HG03520 (cell line): ENCODE results near the gene SSMEM1.
"Not testable (repeated sequence)": the region's sequence is repeated elsewhere in the genome, so short reads cannot be mapped to it uniquely, and the experiment has no call there.

Experiments used
- ATAC-seq: cut with Tn5 transposase; IDR thresholded peaks from one replicate; pipeline ENCODE4 v1.9.1; 2021; ENCODE audit warnings: mild to moderate bottlenecking, moderate library complexity; ENCODE audit not compliant: unreplicated experiment

SSMEM1 gene

GRCh38 chr7:130207642-130208041 lies at the start of gene SSMEM1:
SSMEM1 (plus strand) TSS chr7:130207860; CDS start chr7:130207911, 51 bp downstream.
- no peak for ATAC-seq

GRCh38 chr7:130160023-130160422 lies 47.6 kb upstream of the SSMEM1 start:
- ATAC-seq: no peak

- ATAC-seq: no peak
Measured at GRCh38 chr7:130160455-130160854, 47.2 kb upstream of the SSMEM1 start.

- no peak for ATAC-seq
Measured at GRCh38 chr7:130162196-130162595, 45.5 kb upstream of the SSMEM1 start.

GRCh38 chr7:130174237-130174959 lies 33.3 kb upstream of the SSMEM1 start:
- no peak for ATAC-seq

- no peak for ATAC-seq
Measured at GRCh38 chr7:130178251-130178650, 29.4 kb upstream of the SSMEM1 start.

GRCh38 chr7:130179631-130180030 lies 28.0 kb upstream of the SSMEM1 start:
- ATAC-seq: no peak

- no peak for ATAC-seq
Measured at GRCh38 chr7:130180571-130181262, 26.9 kb upstream of the SSMEM1 start.

- no peak for ATAC-seq
Measured at GRCh38 chr7:130181263-130181605, 26.4 kb upstream of the SSMEM1 start.

- peak; percentile 77 for ATAC-seq
Measured at GRCh38 chr7:130182990-130183389, 24.7 kb upstream of the SSMEM1 start.

GRCh38 chr7:130184349-130184748 lies 23.3 kb upstream of the SSMEM1 start:
- ATAC-seq: not testable (repeated sequence)

DNA sequence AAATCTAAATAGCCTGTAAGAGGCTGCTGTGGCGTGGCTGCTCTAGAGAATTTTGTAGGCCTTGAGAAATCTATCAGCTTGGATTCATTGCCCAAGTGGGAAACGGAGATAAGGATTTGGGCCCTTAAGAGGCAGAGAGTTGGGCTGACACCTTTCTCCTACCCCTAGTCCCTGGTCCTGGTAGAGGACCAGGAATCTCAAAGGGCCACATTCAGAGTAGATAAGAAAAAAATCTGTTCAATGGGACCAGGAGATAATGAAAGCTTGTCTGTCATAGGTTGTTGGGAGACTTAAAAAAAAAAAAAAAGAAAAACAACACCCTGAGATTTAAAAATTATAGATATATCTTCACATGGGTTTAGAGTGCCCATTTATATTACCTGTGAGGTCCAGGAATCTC lies 20.3 kb upstream of the SSMEM1 start:
- ATAC-seq: no peak

DNA sequence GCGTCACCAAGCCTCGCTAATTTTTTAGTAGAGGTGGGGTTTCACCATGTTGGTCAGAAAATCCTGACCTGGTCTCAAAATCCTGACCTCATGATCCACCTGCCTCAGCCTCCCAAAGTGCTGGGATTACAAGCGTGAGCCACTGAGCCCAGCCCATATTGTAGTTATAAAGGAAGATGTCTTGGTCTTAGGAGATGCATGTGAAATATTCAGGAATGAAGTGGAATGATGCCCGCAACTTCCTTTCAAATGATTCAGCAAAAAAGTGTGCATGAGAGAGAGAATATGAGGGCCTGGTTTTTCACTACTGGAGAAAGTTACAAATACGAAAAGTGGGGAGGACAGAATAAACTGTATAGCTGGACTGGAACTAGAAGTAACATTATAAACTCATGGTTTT lies 18.3 kb upstream of the SSMEM1 start:
- ATAC-seq: no peak

DNA sequence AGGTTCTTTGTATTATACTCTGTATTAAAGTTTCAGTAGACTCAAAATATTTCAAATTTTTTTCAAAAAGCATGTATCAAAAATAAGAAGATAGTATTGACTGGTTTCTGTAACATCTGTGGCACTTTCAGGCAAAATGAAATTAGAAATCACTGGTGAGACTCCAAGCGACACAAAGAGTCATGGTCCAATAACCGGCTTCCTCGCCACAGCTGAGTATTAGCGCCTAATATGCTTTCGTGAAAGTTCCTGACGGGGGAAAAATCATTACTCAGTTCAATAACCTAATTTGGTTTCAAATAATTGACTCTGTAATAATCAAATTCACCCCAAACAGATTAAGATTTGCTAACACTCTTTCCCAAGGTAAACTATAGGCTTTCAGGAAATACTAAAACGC lies 15.9 kb upstream of the SSMEM1 start:
- ATAC-seq: no peak

- ATAC-seq: no peak
Measured at GRCh38 chr7:130195396-130195795, 12.3 kb upstream of the SSMEM1 start.

DNA sequence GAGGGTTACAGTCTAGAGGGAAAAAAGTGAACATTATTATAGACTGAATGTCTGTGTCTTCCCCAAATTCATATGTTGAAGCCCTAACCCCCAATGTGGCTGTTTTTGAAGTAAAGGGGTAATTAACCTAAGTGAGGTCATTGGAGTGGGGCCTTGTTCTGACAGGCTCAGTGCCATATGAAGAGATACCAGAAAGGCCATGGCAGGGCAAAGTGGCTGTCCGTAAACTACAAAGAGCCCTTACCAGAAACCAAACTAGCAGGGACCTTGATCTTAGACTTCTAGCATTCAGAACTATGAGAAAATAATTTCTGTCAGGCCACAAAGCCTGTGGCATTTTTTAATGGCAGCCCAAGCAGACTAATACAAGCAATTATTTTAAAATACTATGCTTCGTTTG lies 11.2 kb upstream of the SSMEM1 start:
- no peak for ATAC-seq

DNA sequence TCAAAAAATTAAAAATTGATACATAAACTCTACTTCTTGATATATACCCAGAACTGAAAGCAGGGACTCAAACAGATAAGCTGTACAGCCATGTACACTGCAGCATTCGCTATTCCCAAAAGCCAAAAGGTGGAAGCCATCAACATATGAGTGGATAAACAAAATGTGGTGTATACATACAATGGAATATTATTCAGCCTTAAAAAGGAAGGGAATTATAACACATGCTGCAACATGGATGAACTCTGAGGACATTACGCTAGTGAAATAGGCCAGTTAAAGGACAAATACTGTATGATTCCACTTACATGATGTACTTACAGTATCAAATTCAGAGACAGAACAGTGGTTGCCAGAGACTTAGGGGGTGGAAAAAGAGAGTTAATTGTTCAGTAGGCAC lies 10.6 kb upstream of the SSMEM1 start:
- ATAC-seq: no peak

DNA sequence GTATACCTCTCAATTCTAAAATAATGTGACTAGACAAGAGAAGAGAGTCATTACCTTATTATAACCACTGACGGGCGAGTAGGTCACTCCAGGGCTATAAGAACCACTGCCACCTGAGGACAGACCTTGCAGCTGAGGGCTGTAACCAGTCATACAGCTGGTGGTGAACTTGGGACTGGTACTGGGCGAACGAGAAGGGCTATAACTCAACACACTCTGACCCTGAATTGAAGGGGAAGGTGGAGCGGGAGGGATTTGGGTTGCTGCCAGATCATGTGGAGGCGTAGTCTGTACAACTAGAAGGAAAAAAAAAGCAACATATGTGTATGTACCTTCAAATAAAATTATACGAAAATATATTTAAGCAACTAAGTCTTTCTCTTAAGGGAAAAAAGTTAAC lies 5.9 kb upstream of the SSMEM1 start:
- ATAC-seq: no peak

- peak; percentile 96 for ATAC-seq
Measured at GRCh38 chr7:130205084-130205947, 2.3 kb upstream of the SSMEM1 start, which contains the start of gene TMEM209. TMEM209 (minus strand) TSS chr7:130205406; CDS start chr7:130205375, 31 bp downstream.

- ATAC-seq: no peak
Measured at GRCh38 chr7:130207033-130207432, 627 bp upstream of the SSMEM1 start.

DNA sequence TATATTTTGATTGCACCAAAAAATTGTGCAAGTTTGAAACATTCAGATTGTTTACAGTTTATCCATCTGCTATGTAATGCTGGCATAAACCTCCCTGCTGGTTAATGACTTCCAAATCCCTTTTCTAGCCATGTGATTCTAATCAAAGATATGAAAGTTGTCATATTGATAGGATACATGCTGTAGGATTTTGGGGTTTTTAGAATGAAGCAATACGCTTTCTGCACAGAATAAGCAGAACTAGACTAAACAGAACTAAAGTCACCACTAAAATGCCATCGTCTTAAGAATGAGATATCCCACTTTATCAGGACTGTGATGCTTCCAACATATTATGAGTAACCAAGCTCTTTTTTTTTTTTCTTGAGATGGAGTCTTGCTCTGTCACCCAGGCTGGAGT lies 856 bp downstream of the SSMEM1 start:
- no peak for ATAC-seq
